ENCODE data around the gene APBB2. TPM values are rescaled to one million over a fixed set of nuclear protein-coding genes. Genes with fewer than 3 reads are reported as not detected.

Gene APBB2
- total RNA-seq, 1 donor from 2014 or later = 1.7 TPM

DNA sequence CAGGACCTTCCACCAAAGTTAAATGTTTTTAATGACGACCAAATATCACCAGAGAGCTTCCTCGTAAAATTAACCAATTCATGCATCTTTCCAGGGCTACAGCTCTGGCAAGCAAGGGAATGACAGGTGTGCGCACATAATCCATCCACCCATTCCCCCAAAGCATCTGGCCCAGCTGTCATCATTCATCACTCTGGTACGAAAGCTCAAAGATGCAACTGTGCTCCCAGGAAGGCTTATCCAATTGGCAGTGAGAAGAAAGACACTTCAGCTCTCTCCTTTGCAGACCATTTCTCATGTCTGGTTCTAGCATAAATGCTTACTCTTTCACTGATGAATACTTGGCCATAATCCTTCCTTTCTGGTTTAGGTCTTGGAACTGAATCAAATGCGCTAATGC, 325.4 kb downstream of the APBB2 start:
- H3K27ac Mint-ChIP-seq = no peak overlapping the region
- H3K9me3 Mint-ChIP-seq = no peaks in the 10 kb centered on the region
- H3K27me3 Mint-ChIP-seq = peaks cover 16% of the 10 kb centered on the region
- no peak overlapping the region for H3K4me3 Mint-ChIP-seq
- H3K36me3 Mint-ChIP-seq (ENCODE audit: low read depth) = no peaks in the 10 kb centered on the region
- no peak for DNase-seq
- H3K4me1 Mint-ChIP-seq = peaks cover 12% of the 10 kb centered on the region
- intact Hi-C loops (cut with micrococcal nuclease) = no loop called here

DNA sequence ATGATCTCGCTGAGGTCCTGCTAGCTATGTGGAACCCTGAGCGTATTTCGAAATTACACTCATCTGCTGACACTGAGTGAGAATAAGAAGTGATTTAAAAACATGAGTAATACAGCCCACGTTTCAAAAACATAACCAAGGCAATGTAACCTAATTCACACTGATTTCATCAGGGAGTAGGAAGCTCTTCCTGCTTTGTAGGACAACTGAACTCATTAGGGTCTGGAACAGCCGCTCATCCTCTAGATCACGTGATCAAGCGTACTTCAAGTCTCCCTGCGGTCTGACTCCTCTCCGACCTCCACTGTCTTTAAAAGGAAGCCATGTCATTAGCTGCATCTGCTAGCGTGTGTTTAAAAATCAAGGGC, 326.6 kb downstream of the APBB2 start:
- Mint-ChIP-seq H3K4me3 (no peak overlapping the region), H3K27me3 (peaks cover 16% of the 10 kb centered on the region), H3K27ac (no peak overlapping the region), H3K36me3 (ENCODE audit: low read depth) (no peaks in the 10 kb centered on the region), H3K4me1 (peaks cover 12% of the 10 kb centered on the region), H3K9me3 (no peaks in the 10 kb centered on the region)
- no peak for DNase-seq
- intact Hi-C loops (cut with micrococcal nuclease) = no loop called here

DNA sequence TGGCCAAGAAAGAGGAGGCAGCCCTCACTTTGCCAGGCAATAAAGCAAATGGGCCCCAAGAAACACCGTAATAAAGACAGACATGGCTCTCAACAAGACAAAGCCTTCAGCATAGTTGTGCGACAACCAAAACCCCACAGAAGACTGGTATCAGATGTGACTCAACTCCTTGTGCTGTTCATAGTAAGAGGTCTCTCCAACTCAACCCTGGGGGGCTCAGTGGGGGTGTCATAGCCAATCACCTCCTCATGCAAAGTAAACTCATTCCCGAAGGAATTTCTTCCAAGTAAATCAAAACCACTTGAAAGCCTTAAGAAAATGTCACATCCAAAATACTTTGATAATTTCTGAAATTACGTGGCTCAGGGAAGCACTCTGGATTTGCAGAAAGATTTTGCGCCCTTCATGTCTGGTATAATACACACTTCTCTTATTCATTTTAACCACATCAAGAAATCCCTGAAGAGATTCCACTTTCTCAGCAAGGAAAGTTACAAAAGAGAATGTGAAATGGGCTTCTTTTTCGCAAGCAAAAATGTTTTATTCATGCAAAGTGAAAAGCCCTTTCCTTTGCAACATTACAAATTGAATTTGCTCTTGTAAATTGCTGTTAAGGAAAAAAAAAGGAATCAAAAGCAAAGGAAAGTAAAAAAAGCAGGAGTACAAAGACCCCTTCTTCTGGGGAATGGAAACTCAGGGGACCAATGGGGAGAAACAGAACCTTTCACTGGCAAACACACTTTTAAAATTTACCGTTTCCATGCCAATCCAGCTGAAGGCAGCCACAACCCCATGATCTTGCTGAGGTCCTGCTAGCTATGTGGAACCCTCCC, 327.2 kb downstream of the APBB2 start:
- DNase-seq = no peak
- H3K36me3 Mint-ChIP-seq (ENCODE audit: low read depth) = no peaks in the 10 kb centered on the region
- peaks cover 19% of the 10 kb centered on the region for H3K27me3 Mint-ChIP-seq
- H3K4me1 Mint-ChIP-seq = peaks cover 12% of the 10 kb centered on the region
- H3K4me3 Mint-ChIP-seq = no peak overlapping the region
- no peaks in the 10 kb centered on the region for H3K9me3 Mint-ChIP-seq
- H3K27ac Mint-ChIP-seq = no peak overlapping the region
- intact Hi-C loops (cut with micrococcal nuclease) = no loop called here

DNA sequence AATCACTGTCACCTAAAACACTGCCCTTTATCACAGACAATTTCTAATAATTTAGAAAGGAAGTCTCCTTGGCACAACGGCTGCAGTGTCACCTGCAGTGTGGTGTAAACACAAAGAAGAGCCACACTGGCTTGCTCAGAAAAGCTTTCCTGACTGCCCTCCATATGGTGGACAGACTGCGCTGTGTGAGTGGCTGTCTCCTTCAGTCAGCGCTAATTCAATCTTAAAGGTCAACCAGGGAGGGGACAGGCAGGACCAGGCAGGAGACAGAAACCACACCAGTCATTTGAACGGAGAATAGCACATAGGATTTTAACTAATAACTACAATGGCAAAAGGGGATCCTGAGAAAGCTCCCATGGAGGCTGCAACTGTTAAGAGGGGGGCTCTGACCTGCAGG, 332.5 kb downstream of the APBB2 start:
- Mint-ChIP-seq H3K4me3 (no peak overlapping the region), H3K36me3 (ENCODE audit: low read depth) (no peaks in the 10 kb centered on the region), H3K9me3 (no peaks in the 10 kb centered on the region), H3K27me3 (peaks cover 26% of the 10 kb centered on the region), H3K4me1 (no peaks in the 10 kb centered on the region), H3K27ac (no peak overlapping the region)
- DNase-seq = no peak
- intact Hi-C loops (cut with micrococcal nuclease) = no loop called here

DNA sequence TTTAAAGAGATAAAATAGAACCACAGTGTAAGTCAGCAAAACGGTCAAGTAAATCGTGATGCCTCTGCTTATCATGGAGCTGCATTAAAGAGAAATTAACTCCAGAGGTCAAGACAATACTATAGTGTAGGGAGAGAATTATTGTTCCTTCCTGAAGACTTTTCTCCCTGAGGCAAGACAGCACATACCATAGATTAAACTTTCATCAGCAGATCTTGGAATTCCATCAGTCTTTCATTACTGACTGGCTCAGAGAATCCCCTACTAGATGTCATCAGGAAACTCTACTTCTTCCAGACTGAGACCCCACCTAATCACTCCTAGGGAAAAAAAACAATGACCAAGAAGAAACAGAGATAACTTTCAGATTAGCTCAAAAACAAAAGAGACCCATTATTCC, 333.2 kb downstream of the APBB2 start:
- Mint-ChIP-seq H3K36me3 (ENCODE audit: low read depth) (no peaks in the 10 kb centered on the region), H3K9me3 (no peaks in the 10 kb centered on the region)
- DNase-seq = no peak

DNA sequence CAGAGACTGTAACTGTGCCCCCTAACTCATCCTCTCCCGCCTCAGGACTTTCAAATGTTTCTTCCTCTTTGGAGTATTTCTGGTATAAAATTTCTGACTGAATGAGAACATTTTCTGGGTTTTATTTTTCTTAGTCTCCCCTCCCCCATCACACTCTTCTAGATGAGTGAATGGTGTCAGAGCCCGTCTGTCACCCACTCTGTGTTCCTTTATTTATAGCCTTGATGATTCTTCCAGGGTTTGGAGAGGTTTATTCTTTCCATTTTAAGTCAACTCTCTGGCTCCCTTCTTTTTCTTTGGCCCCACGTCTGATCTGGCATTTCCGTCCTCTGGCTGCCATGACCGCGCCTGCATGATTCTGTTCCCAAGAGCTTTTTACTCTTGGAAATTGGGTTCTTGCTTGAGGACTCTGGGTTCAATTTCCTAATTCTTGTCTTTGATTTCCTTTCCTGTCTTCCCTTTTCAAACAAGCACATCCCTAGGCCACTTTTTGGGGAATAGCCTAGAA, 335.7 kb downstream of the APBB2 start:
- Mint-ChIP-seq H3K9me3 (no peaks in the 10 kb centered on the region), H3K27ac (no peak overlapping the region), H3K27me3 (peaks cover 28% of the 10 kb centered on the region), H3K4me3 (no peak overlapping the region), H3K36me3 (ENCODE audit: low read depth) (no peaks in the 10 kb centered on the region), H3K4me1 (no peaks in the 10 kb centered on the region)
- DNase-seq = no peak
- intact Hi-C loops (cut with micrococcal nuclease) = no loop called here

More for the DNA sequence above, 333.2 kb downstream of the APBB2 start:
- peaks cover 28% of the 10 kb centered on the region for H3K27me3 Mint-ChIP-seq
- H3K27ac Mint-ChIP-seq = no peak overlapping the region
- H3K4me3 Mint-ChIP-seq = no peak overlapping the region
- H3K4me1 Mint-ChIP-seq = no peaks in the 10 kb centered on the region
- intact Hi-C loops (cut with micrococcal nuclease) = no loop called here

DNA sequence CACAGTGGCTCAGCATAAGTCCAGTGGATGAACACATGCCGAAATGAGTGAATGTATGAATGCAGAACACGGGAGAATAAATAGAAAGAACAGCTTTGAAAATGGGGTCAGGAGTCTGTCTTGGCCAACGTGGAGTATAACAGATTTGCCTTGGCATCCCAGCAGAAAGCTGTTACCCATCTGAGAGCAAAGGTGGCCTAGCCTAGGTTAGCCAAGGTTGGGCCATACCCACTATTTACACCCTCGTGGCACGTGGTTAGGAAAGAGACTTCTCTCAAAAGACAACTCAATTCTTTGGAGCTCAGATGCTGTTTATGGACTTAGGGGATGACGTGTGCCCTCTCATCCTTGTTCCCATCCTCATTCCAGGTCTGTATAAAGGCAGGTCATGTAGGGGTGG, 337.3 kb downstream of the APBB2 start:
- Mint-ChIP-seq H3K27me3 (peaks cover 30% of the 10 kb centered on the region), H3K4me3 (no peak overlapping the region), H3K4me1 (no peaks in the 10 kb centered on the region), H3K36me3 (ENCODE audit: low read depth) (no peaks in the 10 kb centered on the region), H3K27ac (no peak overlapping the region), H3K9me3 (no peaks in the 10 kb centered on the region)
- intact Hi-C loops (cut with micrococcal nuclease) = no loop called here
- DNase-seq = no peak

DNA sequence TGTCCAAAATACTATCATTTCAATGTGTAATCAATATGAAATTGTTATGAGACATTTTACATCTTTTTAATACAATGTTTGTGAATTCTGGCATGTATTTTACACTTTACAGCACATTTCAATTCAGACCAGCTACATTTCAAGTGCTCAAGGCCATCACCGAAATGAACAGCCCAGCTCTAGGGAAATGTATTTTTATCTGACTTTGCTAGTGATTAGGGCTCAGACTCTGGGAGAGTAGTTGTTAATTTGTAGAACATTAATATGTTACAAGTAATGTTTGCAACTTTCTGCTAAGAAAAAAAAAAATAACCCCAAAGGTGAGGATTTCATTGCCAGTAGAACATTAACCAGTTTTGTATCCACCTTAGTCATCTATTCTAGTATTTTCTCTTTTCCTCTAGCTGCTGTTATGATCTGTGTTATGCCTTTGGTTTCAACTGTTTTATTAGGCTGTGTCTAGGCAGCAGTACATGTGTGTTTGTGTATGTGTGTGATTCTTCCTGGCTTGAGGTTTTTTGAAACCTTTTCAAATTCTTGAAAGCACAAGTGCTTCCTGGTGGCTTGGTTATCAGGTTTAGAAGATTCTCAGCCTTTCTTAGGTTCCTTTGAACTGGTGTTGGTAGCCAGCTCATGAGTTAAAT, 338.7 kb downstream of the APBB2 start:
- no peaks in the 10 kb centered on the region for H3K36me3 Mint-ChIP-seq (ENCODE audit: low read depth)
- no peaks in the 10 kb centered on the region for H3K9me3 Mint-ChIP-seq
- no peak for DNase-seq
- no peaks in the 10 kb centered on the region for H3K4me1 Mint-ChIP-seq
- no peak overlapping the region for H3K27ac Mint-ChIP-seq
- no peak overlapping the region for H3K4me3 Mint-ChIP-seq
- peaks cover 25% of the 10 kb centered on the region for H3K27me3 Mint-ChIP-seq
- intact Hi-C loops (cut with micrococcal nuclease) = no loop called here

DNA sequence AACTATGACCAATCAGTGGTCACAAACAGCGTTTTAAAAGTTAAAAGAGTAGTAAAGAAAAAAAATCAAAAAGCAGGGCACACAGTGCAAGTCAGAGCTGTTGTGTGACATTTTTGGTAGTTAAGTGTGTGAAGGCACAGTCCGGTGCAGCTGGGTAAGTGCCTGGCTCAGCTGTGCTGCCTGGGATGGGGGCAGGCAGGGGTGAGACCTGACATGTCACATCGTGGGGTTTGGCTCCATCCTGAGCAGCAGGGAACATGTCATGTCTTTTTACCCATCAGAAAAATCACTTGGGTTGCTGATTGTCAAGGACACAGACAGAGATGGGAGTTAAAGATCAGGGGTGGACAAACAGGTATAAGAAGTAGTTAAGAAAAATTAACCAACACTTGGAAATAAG, 339.4 kb downstream of the APBB2 start:
- no peaks in the 10 kb centered on the region for H3K4me1 Mint-ChIP-seq
- no peak overlapping the region for H3K27ac Mint-ChIP-seq
- no peak for DNase-seq
- intact Hi-C loops (cut with micrococcal nuclease) = no loop called here
- peaks cover 25% of the 10 kb centered on the region for H3K27me3 Mint-ChIP-seq
- H3K9me3 Mint-ChIP-seq = no peaks in the 10 kb centered on the region
- H3K36me3 Mint-ChIP-seq (ENCODE audit: low read depth) = no peaks in the 10 kb centered on the region
- H3K4me3 Mint-ChIP-seq = no peak overlapping the region

DNA sequence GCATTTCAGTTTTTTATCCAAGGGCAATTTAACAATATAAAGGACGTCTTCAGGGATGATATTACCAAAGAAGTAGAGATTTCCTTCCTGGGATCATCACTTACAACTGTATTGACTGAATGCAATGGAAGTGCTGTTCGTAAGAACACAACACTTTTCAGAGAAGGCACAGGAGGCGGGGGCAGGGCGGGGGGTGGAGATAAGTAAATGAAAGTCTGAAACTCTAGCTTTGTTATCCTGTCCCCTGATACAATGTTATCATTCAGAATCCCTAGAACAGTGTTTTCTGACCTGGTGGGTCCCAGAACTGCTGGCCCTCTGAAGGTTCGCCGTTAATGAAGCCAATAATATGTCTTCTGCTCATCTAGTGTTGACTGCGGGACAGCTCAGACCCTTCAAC, 340.0 kb downstream of the APBB2 start:
- Mint-ChIP-seq H3K27ac (no peak overlapping the region), H3K27me3 (peaks cover 25% of the 10 kb centered on the region), H3K4me3 (no peak overlapping the region), H3K36me3 (ENCODE audit: low read depth) (no peaks in the 10 kb centered on the region), H3K4me1 (no peaks in the 10 kb centered on the region), H3K9me3 (no peaks in the 10 kb centered on the region)
- no peak for DNase-seq
- intact Hi-C loops (cut with micrococcal nuclease) = no loop called here

DNA sequence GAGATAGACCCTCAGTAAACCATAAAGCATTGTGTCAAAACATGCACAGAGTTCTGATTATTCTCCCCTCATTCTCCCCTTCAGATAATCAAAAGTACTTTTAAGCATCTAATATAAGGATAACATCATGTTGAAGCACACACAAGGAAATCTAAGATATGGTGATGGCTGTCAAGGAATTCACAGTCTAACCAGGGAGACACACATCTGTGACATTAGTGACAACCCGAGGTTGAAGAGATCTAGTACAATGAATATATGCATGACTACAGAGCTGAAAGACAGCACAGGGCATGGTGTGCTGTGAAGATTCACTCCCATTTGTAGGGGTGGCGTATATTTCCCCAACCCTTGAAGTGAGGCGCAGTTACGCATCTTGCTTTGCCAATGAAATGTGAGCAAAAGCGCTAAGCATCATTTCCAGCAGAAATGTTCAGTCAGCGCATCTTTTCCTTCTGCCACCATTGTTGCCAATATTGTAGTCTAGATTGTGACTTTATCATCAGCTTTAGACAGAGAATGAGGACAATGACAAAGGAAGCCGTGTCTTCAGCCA, 342.6 kb downstream of the APBB2 start:
- intact Hi-C loops (cut with micrococcal nuclease) = no loop called here
- no peak for DNase-seq
- H3K36me3 Mint-ChIP-seq (ENCODE audit: low read depth) = no peaks in the 10 kb centered on the region
- H3K27me3 Mint-ChIP-seq = peaks cover 20% of the 10 kb centered on the region
- H3K27ac Mint-ChIP-seq = no peak overlapping the region
- no peaks in the 10 kb centered on the region for H3K4me1 Mint-ChIP-seq
- no peak overlapping the region for H3K4me3 Mint-ChIP-seq
- no peaks in the 10 kb centered on the region for H3K9me3 Mint-ChIP-seq

DNA sequence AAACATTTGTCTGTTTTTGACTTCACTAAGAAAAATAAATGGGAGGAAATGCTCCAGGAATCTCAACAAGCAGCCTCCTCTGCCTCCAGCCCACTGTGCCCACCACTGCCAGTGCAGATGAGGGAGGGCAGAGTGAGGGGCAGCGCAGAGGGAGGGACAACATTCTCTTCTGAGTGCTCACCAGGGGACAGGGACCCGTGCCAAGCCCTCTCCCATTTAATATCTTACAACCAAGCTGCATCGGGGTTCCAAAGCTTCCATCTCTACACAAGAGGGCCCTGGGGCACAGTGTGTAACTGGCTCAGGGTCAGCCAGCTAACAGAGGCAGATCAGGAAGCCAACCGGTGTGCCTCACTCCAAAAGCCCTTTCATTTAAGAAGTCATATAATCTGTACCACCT, 344.2 kb downstream of the APBB2 start:
- DNase-seq = no peak
- peaks cover 24% of the 10 kb centered on the region for H3K27me3 Mint-ChIP-seq
- no peaks in the 10 kb centered on the region for H3K9me3 Mint-ChIP-seq
- intact Hi-C loops (cut with micrococcal nuclease) = no loop called here
- no peak overlapping the region for H3K27ac Mint-ChIP-seq
- H3K36me3 Mint-ChIP-seq (ENCODE audit: low read depth) = no peaks in the 10 kb centered on the region
- H3K4me1 Mint-ChIP-seq = no peaks in the 10 kb centered on the region
- no peak overlapping the region for H3K4me3 Mint-ChIP-seq

DNA sequence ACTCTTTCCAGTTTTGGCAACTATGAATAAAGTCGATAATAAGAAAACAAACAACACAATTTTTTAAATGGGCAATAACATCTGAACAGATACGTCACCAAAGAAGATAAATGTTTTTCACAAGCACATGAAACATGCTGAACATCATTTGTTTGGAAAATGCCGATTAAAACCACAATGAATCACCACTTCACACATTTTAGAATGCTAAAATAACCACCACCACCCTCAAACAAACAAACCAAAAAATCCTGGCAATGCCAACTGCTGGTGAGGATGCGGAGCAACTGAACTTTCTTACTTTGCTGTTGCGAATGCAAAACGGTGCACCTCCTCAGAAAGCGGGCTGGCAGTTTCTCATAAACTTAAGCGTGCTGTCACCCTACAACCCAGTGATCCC, 348.6 kb downstream of the APBB2 start:
- no peak overlapping the region for H3K4me3 Mint-ChIP-seq
- intact Hi-C loops (cut with micrococcal nuclease) = no loop called here
- no peak for DNase-seq
- peaks cover 27% of the 10 kb centered on the region for H3K27me3 Mint-ChIP-seq
- H3K36me3 Mint-ChIP-seq (ENCODE audit: low read depth) = no peaks in the 10 kb centered on the region
- H3K4me1 Mint-ChIP-seq = no peaks in the 10 kb centered on the region
- H3K9me3 Mint-ChIP-seq = no peaks in the 10 kb centered on the region
- no peak overlapping the region for H3K27ac Mint-ChIP-seq

DNA sequence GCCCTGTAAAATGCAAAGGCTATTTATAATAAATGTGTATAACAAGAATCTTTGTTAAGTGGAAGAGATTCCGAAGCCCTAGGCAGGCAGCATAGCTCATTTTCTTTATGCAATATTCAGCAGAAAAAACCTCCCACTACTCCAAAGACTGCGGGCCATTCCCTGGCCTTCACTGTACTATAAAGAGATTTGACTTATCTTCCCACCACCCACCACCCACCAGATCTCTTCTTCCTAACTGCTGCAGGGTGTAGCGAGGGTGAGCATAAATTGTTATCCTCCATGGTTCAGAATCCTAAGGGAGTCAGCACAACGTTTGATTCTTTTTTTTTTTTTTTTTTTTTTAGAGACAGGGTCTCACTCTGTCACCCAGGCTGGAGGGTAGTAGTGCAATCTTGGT, 349.8 kb downstream of the APBB2 start:
- DNase-seq = no peak
- Mint-ChIP-seq H3K27ac (no peak overlapping the region), H3K9me3 (no peaks in the 10 kb centered on the region), H3K4me1 (no peaks in the 10 kb centered on the region), H3K36me3 (ENCODE audit: low read depth) (no peaks in the 10 kb centered on the region), H3K27me3 (peaks cover 35% of the 10 kb centered on the region), H3K4me3 (no peak overlapping the region)
- intact Hi-C loops (cut with micrococcal nuclease) = no loop called here
